SK-N-SH treated with all-trans-retinoic acid at 6 μM for 48 hours (cell line): ENCODE data around the gene EPHB2.

Source experiments
- ARNTL ChIP-seq: fragments of 450-650 bp; formaldehyde crosslinking; IDR thresholded peaks from 2 replicates; pipeline ENCODE4 v1.5.0; 2020; ENCODE audit warnings: low read depth, mild to moderate bottlenecking, moderate library complexity, borderline replicate concordance
- CREB5 ChIP-seq: fragments of 250-450 bp; sonication (Bioruptor Pico); IDR thresholded peaks from 2 replicates; pipeline ENCODE4 v1.5.1; 2020; ENCODE audit warnings: low read depth, mild to moderate bottlenecking, moderate library complexity
- CSDC2 ChIP-seq: fragments of 250-450 bp; sonication (Bioruptor Pico); IDR thresholded peaks from 2 replicates; pipeline ENCODE4 v1.5.0; 2020; ENCODE audit warnings: mild to moderate bottlenecking, moderate library complexity
- CSRNP3 ChIP-seq: fragments of 250-450 bp; sonication (Bioruptor Pico); IDR thresholded peaks from 2 replicates; pipeline ENCODE4 v1.5.1; 2021; ENCODE audit warnings: mild to moderate bottlenecking, moderate library complexity
- RARB ChIP-seq: fragments of 250-450 bp; sonication (Bioruptor Pico); IDR thresholded peaks from 2 replicates; pipeline ENCODE4 v1.8.0; 2021; ENCODE audit warnings: mild to moderate bottlenecking, moderate library complexity
- TOX ChIP-seq: fragments of 250-450 bp; sonication (Bioruptor Pico); IDR thresholded peaks from 2 replicates; pipeline ENCODE4 v1.8.0; 2021; ENCODE audit warnings: mild to moderate bottlenecking, moderate library complexity, borderline replicate concordance
- ZC3H10 ChIP-seq: fragments of 250-450 bp; sonication (Bioruptor Pico); IDR thresholded peaks from 2 replicates; pipeline ENCODE4 v1.5.1; 2021; ENCODE audit warnings: mild to moderate bottlenecking, moderate library complexity
- ZFP3 ChIP-seq: fragments of 250-450 bp; sonication (Bioruptor Pico); IDR thresholded peaks from 2 replicates; pipeline ENCODE4 v1.5.0; 2020; ENCODE audit warnings: mild to moderate bottlenecking, moderate library complexity
- ZFP30 ChIP-seq: fragments of 450-650 bp; formaldehyde crosslinking; IDR thresholded peaks from 2 replicates; pipeline ENCODE4 v1.5.0; 2022; ENCODE audit warnings: mild to moderate bottlenecking, moderate library complexity
- ZNF565 ChIP-seq: fragments of 450-650 bp; formaldehyde crosslinking; conservative IDR thresholded peaks from 2 replicates; pipeline ENCODE4 v1.5.0; 2020; ENCODE audit warnings: low read depth, mild to moderate bottlenecking, moderate library complexity
- ZNF70 ChIP-seq: fragments of 450-650 bp; formaldehyde crosslinking; IDR thresholded peaks from 2 replicates; pipeline ENCODE4 v1.5.0; 2020; ENCODE audit warnings: mild to moderate bottlenecking, moderate library complexity

GRCh38 chr1:22910286-22910685 is 199.6 kb downstream of the EPHB2 start:
- TF ChIP-seq ZNF565 (no peak), ZFP30 (CRISPR knock-in tag) (no peak), ARNTL (no peak), ZFP3 (CRISPR knock-in tag) (no peak), ZNF70 (no peak), TOX (CRISPR knock-in tag) (no peak), CSRNP3 (CRISPR knock-in tag) (no peak), CREB5 (CRISPR knock-in tag) (no peak), ZC3H10 (CRISPR knock-in tag) (no peak), RARB (CRISPR knock-in tag) (no peak), CSDC2 (CRISPR knock-in tag) (no peak)
